Stimulated activated naive CD4-positive, alpha-beta T cell treated with Interleukin-2 at 50 U/mL for 16 hours (primary cell): ENCODE measurements around the gene HSF4.
"Not testable (repeated sequence)": the region's sequence is repeated elsewhere in the genome, so short reads cannot be mapped to it uniquely, and the experiment has no call there.

Source experiments
- DNase-seq: peaks from one replicate; lab custom pipeline; 2025; lab: John Stamatoyannopoulos, UW

HSF4 gene, protein sequence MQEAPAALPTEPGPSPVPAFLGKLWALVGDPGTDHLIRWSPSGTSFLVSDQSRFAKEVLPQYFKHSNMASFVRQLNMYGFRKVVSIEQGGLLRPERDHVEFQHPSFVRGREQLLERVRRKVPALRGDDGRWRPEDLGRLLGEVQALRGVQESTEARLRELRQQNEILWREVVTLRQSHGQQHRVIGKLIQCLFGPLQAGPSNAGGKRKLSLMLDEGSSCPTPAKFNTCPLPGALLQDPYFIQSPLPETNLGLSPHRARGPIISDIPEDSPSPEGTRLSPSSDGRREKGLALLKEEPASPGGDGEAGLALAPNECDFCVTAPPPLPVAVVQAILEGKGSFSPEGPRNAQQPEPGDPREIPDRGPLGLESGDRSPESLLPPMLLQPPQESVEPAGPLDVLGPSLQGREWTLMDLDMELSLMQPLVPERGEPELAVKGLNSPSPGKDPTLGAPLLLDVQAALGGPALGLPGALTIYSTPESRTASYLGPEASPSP

DNA sequence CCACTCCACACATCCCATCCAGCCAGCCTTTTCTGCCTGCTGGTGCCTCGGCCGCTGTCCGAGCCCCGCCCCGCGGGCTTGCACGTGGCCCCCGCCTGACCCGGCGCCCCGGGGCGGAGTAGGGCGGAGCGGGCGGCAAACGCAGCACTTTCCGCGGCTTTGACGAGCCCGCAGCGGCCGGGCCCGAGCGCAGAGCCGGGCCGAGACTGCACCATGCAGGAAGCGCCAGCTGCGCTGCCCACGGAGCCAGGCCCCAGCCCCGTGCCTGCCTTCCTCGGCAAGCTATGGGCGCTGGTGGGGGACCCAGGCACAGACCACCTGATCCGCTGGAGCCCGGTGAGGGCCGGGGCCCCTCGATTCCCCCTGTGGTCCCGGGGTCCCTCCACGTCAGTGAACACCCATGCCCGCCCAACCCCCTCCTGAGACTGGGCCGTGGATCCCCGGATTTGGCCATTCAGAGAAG lies at the start of gene HSF4:
Gene HSF4, plus strand, starts transcription at position 147 of the 463 bp plus-strand sequence. Its CDS starts 67 bp downstream, at position 214.
- no peak for DNase-seq

DNA sequence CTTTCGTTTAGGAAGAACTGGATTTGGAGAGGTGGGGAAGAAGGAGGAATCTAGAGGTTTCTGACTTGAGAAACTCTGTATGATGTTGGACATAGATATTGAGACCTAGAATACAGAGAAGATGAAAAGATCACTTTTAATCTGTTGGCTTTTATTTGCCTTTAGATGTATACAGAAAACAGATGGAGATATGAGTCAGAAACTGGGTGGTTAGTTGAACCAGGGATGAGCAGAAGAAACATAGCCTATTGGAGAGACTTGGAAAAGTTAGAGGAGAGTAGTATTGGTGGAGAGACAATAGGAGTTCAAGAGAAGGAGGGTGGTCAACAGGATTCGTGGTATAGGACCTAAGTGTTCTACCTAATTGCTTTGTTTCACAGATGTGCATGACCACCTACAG lies 49.8 kb upstream of the HSF4 start:
- no peak for DNase-seq

DNA sequence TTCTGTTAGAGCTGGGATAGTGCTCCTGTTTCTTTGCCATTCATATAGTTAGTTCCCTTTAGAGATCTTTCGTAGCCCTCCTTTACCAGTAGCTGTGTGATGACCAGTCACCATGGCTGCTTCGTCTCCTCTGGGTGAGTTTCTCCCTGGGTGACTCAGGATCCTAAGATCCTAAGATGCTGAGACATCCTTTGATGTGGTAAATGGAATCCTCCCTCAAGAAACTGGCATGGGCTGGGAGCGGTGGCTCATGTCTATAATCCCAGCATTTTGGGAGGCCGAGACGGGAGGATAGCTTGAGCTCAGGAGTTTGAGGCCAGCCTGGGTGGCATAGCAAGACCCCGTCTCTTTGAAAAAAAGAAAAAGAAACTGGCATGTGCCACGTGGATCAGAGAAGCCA lies 48.9 kb upstream of the HSF4 start:
- DNase-seq, result no peak

DNA sequence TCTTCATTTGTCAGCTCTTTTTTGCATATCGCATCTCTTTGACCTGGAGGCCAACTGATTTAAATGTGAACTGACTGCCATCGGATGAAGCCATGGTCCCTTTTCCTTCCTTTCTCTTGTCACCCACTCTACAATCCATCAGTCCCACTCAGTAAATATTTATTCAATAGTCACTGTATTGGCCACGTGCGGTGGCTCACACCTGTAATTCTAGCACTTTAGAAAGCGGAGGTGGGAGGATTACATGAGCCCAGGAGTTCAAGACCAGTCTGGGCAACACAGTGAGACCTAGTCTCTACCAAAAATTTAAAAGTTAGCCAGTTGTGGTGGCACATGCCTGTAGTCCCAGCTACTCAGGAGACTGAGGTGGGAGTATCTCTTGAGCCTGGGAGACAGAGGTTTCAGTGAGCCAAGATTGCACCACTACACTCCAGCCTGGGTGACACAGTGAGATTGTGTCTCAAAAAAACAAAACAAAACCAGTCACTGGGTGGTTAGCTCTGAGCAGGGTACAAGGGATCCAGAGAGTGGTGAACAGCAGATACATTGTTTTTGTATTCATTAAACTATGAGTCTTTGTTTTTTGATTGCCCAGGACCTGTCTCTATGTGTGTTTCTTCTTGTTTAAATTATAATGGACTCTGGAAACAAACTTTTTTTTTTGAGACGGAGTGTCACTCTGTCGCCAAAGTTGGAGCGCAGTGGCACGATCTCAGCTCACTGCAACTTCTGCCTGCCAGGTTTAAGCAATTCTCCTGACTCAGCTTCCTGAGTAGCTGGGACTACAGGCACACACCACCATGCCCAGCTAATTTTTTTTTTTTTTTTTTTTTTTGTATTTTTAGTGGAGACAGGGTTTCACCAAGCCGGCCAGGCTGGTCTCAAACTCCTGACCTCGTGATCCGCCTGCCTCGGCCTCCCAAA lies 47.9 kb upstream of the HSF4 start:
- no peak for DNase-seq

DNA sequence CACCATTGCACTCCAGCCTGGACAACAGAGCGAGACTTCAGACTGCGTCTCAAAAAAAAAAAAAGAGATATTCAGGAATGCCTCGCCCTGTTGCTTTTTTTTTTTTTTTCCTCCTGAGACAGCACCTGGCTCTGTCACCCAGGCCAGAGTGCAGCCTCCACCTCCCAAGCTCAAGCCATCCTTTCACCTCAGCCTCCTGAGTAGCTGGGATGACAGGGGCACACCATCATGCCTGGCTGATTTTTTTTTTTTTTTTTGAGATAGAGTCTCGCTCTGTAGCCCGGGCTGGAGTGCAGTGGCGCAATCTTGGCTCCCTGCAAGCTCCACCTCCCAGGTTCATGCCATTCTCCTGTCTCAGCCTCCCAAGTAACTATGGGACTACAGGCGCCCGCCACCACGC lies 46.8 kb upstream of the HSF4 start:
- DNase-seq, result no peak

DNA sequence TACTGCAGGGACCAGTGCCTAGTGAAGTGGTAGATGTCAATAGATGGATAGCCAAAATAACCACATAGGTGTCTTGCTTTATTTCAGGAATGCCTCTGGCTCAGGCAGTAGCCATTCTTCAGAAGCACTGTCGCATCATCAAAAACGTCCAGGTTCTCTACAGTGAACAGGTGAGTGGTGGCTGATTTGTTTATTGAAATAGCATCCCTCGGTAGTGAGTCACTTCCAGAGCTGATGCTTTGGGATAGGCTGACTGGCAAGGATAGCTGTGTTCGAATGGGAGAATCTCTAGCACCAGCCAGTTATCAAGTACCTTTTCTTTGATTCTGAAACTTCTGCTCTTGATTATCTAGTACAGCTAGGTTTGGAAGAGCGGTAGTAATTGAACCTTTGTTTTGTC lies 44.5 kb upstream of the HSF4 start:
- no peak for DNase-seq

DNA sequence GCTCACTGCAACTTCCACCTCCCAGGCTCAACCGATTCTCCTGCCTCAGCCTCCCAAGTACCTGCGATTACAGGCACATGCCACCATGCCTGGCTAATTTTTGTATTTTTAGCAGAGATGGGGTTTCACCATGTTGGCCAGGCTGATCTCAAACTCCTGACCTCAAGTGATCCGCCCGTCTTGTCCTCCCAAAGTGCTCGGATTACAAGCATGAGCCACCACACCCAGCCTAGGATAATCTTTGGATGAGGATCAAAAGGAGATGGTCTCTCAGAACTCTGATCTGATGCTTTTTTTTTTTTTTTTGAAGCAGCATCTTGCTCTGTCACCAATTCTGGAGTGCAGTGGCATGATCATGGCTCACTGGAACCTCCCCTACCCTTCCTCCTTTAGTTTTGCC lies 41.7 kb upstream of the HSF4 start:
- DNase-seq, result not testable (repeated sequence)

DNA sequence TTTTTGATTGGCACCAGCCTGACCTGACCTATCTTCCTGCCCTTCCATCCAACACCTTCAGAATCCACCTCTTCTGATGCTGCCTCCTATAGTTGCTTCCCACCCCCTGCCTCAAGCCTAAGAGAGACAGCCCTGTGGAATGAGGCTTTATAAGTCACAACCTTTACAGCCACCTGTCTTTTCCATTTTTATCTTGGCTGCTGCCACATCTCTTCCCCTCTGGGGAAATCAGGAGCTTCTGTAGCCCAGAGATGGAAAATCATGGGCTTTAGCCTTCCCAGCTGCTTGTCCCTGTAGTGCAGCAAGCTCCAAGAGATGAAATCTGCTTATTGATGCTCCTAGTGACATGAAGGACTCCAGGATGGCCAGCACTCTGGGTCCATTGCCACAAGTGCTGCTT lies 36.1 kb upstream of the HSF4 start:
- DNase-seq, result no peak

DNA sequence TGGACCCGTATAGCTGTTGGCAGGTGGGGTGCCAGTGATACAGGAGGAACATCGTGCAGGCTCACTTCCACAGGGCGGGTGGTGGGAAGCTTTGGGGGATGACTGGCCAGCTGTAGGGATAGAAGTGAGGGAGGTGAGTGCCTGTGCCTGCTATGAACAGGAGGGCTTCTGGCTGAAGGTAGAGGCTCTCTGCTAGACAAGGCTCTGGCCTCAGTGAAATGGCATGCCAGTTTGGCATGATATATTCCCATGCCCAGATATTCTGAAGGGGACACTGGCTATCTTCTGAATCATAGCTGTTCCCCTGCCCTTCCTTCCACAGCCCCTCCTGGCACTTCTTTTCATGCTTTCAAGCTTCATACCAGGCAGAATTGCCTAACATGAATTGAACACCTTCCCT lies 35.7 kb upstream of the HSF4 start:
- no peak for DNase-seq

DNA sequence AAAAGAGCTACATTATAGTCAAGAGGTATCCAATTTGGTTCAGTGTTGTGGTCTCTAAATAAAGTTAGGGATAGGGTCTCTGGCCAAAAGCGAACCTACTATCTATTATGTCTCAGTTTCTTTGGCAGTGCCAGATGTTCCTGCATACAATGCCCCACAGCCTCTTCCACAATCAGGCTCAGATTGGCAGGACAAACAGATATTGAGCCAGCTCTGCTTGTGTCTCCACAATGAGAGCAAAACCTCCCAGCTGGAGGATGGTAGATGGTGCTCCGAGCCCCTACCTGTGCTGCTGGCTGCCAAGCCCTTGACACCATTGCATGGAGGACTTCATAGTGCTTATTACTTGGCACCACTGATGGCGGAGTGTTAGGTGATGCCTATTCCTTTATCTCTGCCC lies 35.1 kb upstream of the HSF4 start:
- DNase-seq, result no peak

DNA sequence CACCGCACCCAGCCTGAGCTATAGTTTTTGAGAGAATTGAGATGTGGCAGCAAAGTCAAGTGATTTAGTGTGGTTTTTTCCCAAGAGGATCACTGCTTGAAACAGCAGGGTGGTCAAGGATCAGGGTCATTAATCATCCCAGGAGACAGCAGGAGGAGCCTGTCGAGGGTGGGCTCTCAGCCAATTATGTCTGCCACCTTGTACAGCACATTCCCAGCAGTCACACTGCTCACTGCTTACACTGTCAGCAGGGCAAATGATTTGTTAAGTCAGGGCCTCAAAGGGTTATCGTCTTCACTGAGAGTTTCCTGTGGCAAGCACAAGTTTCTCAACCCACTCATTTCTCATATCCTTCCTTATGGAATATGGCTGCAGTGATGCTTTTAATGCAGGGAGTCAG lies 26.9 kb upstream of the HSF4 start:
- DNase-seq, result no peak

DNA sequence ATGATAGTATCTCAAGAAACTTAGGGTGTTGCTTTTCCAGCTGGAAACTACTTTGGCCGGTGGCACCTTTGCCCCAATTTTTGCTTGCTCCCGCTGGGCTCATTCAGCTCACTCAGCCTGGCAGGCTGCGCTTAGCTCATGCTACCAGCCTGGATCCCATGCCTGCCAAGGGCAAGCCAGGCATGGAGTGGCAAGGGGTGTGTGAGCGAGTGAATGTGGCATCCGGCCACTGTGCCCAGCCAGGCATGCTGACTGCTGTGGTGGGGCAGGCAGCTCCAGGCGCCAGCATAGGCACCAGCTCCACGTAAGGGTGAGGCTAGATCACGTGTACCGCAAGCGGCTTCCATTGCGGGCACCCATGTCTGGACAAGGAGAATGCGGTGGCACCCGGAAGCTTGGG lies 23.2 kb upstream of the HSF4 start:
- DNase-seq, result no peak

DNA sequence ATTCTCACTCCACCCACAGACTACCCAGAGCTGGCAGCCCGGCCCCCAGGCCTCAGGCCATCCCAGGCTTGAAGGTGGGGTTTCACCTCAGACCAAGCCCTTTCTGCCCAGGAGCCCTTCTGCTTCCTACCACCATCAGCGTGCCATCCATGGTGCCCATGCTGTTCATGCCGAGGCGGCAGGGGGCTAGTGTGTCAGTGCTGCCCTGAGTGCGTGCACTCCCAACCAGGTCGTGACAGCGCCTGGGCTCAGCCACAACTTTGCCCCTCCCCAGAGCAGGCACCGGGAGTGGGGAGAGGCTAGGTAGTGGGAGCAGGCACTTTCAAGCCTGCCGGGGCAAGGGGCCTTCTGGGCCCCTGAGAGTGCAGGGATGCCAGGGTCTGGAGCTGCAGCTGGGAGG lies 22.2 kb upstream of the HSF4 start:
- DNase-seq, result no peak

DNA sequence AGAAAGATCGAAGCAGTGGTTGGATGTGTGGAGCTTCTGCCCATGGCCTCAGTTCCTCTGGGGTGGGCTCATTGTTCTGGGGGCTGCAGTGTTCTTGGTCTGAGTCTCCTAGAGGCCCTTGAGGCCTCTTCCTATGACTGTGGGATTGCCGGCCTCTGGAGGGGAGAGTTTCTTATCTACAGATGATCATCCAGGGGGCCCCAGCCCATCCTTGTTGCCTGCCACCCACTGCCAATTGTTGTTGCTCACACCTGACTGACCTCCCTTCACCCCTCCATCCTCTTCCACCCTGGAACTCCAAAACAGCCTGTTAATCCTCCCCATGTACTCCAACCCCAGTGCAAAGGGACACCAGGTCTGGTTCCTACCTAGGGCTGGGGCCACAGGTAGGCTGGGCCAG lies 19.6 kb upstream of the HSF4 start:
- no peak for DNase-seq

DNA sequence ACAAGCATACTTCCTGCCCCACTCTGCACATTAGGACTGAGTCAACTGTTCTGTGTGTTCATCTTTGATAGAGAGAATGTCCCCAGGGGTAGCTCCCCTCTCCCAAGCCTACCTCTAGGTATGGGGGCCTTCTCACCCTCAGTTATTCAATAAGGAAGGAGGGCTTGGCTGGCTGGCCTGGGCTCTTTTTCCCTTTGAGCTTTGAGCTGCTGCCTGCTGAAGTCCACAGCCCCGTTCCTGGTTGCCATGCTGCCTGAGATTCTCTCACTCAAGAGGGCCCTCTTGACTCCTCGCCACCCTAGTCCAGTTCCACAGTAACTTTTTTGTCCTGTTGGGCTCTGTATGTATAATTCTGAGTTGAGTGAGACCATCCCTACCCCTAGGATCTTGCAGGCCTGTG lies 18.8 kb upstream of the HSF4 start:
- no peak for DNase-seq

DNA sequence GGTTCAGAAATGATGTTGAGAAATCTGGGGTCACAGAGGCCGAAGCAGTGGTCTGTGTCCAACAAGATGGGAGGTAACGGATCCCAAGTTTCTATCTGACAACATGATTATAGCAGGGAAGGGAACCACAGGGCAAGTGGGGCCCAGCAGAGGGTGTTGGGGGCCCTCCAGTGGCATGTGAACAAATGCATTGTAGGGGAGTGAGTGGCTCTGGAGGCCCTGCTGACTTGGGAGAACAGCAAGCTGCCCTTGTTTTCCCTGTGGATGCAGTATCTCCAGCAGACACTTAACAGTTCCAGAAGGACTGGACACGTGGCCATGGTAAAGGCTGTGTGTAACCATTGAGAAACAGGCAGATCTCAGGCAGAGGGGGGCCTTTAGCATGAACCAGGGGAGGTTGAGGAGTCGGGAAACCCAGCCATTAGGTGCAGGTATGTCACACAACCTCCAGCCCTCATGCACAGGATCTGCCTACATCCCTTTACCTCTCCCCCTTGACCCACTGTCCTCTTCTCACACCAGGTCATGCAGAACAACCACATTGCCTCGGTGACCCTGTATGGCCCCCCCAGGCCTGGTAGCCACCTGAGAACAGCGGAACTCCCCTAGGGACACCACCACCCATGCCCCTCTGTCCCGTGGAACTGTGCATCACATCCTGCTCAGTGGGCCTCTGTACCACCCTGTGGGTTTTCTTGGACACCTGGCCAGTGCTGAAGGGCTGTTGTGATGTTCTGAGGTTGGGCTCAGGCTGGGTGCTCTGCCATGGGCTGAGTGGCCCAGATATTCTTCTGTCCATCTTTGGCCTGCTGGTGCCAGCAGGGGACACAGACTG lies 17.8 kb upstream of the HSF4 start:
- no peak for DNase-seq

DNA sequence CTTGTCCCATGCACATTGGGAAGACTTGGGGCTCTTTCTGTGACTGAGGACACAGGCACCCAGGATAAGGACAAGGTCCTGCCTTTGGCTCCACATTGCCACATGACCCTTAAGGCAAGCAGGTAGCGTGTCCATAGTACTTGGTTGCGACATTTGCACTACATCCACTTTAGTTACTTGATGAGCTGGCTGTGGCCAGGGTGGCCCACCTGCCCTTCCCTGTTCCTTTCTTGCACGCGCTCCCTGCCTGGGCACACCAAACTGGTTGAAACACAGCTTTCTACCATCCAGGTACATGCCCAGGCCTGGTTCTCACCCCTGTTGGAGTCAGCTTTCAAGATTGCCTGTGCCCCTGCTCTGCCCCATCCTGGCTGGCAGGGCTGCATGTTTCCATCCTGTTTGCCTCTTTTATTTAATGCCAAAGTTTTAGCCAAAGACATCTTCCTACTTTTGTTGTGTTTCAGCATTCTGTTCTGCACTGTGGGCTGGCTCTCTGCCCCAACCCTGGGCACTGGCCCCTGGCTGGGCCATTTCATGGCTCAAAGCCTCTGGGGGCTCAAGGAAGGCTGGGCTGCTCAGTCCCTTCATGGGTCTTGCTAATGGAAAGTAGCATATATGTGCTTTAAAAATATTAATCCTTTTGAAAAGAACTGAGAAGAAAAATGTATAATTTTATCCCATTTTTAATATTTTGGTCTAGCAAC lies 17.0 kb upstream of the HSF4 start:
- DNase-seq, result no peak

DNA sequence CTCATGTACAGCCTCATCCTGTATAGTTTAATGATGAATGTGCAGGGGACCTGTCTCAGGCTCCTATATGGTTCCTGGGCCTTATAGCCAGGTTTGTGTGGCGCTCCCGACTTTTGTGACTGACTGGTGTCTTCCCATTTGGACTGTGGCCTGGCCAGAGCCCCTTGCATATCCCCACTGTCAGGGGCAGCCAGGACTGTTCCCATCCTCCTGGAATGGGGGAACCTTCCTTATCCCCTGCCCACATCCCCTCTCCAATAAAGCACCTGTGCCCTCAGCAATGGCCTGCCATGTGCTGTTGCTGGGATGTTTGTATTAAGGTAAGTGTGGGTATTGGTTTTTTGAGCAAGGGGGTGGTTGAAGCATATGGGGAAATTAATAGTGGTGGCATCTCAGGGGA lies 16.3 kb upstream of the HSF4 start:
- no peak for DNase-seq

DNA sequence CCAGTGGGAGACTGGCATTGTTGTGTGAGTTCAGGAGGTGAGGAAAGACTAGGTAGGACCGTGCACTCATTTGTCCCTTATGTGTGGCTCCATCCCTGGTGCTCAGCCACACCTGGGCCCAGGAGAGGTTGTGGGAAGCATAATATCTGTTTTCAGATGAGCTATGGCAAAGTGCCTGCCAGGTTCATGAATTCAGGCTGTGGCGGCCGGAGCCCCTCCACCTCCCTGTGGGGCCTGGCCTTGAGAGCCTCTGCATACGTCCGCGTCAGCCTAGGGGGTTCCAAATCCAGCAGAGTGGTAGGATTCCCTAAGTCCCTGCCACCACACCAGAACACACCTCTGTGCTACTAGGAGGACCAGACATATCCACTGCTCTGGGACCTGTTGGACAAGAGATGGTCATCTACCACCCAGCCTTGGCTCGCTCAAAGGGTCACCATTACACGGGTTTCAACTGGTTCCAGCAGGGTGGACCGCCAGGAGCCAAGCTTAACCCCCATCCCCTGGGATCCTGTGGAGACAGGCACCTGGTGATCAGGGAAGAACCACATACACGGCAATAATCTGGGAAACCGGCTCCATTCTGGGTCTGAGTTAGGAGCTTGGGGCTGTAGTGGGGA lies 15.8 kb upstream of the HSF4 start:
- DNase-seq, result no peak

DNA sequence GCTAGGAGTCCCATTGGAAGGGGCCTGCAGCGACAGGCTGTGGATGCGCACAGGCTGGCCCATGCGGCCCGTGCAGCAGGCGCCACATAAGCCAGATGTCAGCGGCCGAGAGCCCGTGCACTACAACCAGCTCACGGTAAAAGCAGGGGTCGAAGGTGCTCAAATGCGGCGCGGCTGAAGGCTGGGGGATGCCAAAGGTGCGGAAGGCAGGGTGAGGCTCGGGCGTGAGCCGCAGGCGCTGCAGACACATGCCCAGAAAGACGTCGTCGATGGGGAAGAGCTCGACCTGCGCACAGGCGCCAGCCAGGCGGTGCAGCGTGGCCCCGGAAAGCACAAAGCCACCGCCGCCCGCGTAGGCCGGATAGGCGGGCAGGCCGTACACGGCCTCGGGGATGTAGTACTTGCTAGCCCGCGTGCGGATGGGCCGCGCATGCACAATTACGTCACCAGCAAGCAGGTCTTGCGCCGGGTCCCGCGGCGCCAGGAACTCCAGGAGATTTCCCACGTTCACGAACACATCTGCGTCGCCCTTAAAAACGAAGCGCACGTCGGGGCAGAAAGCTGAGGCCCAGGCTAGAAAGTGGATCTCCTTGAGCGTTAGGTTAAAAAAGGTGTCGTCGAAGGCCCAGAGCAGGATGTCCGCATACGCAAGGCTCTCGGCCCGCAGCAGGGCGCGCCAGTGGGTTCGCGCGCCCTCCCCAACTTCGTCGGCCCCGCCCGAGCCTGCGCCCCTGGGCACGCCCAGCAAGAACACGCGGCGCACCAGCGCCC lies 15.1 kb upstream of the HSF4 start:
- no peak for DNase-seq
